ENCODE results near the gene PKP3. TPM values are rescaled to one million over a fixed set of nuclear protein-coding genes. Genes with fewer than 3 reads are reported as not detected.

The PKP3 gene
- total and polyA plus RNA-seq, 9 of the 15 experiments (the other 6 are each of a cell fraction or from before 2014, with no cell fraction given): 0.11 to 110 (median 30.7) TPM

GRCh38 chr11:403761-404431 lies 9.9 kb downstream of the PKP3 start:
- FAIRE-seq (no peak), DNase-seq (ENCODE audit: extremely low read depth in 1 of 4, low spot score in 3 of 4) (no peak), ATAC-seq (no peak)
- Histone ChIP-seq H3K4me3 (no peak overlapping the region), H3K27me3 (ENCODE audit: control insufficient read depth in 2 of 2, insufficient read depth in 2 of 2, low read length in 2 of 2) (no peaks in the 10 kb centered on the region), H3K9ac (ENCODE audit: insufficient read depth in 1 of 2, low read depth in 2 of 2, low read length in 2 of 2) (no peak overlapping the region; a peak in 1 of 4 replicates), H3K4me1 (replicated peaks in 1 of 2; ENCODE audit: control insufficient read depth in 2 of 2, insufficient read depth in 2 of 2, low read length in 2 of 2) (peaks cover 6 to 46% of the 10 kb centered on the region in 2 experiments; a peak in 3 of 5 replicates), H3K79me2 (ENCODE audit: control insufficient read depth, insufficient read depth, low read length) (peaks cover 11% of the 10 kb centered on the region; the same call in 2 of the 3 replicates), H3K36me3 (ENCODE audit: control insufficient read depth, insufficient read depth, low read length) (peaks cover 42% of the 10 kb centered on the region; the same call in 2 of the 3 replicates), H3K9me1 (ENCODE audit: control insufficient read depth, insufficient read depth, low read length) (no peaks in the 10 kb centered on the region), H2AFZ (ENCODE audit: low read depth, low read length) (no peak overlapping the region), H3K4me2 (ENCODE audit: insufficient read depth, low read length) (no peak overlapping the region), H4K20me1 (replicated peaks; ENCODE audit: control insufficient read depth, insufficient read depth, low read length) (no peaks in the 10 kb centered on the region), H3K27ac (ENCODE audit: extremely low read depth, low read depth, low read length) (no peak overlapping the region), H3K9me3 (replicated peaks; ENCODE audit: control insufficient read depth, insufficient read depth, low read depth, low read length) (peaks cover 2% of the 10 kb centered on the region; the same call in 1 of the 2 replicates)
- in situ Hi-C loops (cut with MboI) (no loop called here), intact Hi-C loops (cut with micrococcal nuclease) (no loop called here)
- ChIA-PET CTCF (ENCODE audit: low intra/inter-chr PET ratio) (no interaction called here), POLR2A (interaction anchor here (1.2 kb wide), 1 partner anchor 11 kb away, joined by 4 read pairs; the partner anchor contains the start of gene SIGIRR)
- 95% methylated on average over 26 of the region's 27 CpGs for WGBS (ENCODE audit: insufficient coverage, low coverage, missing lambda C conversion rate)
- no TSS peak for BruUV-seq (replicated peaks)
- TF ChIP-seq FOXM1 (IDR thresholded peaks at IDR 0.05; ENCODE audit: low read depth): no peak
- TF ChIP-seq FOXM1 (CRISPR knock-in tag; IDR thresholded peaks at IDR 0.05; ENCODE audit: low read depth): no peak
- no peak for TF ChIP-seq ZNF274 (IDR thresholded peaks at IDR 0.05; ENCODE audit: borderline replicate concordance, low read depth, low read length)
- TF ChIP-seq POLR2G (IDR thresholded peaks at IDR 0.05; ENCODE audit: low read depth, low read length): peak; percentile 37; the same call in 1 of the 2 replicates

All from K562 (cell line).